SK-N-SH treated with all-trans-retinoic acid at 6 μM for 48 hours (cell line): ENCODE results near the gene FBLIM1.

Experiments
- ATAC-seq: fragments of 200-7000 bp; cut with Tn5 transposase; 3 replicates; pipeline ENCODE4 v1.9.1; 2020; ENCODE audit warnings: mild to moderate bottlenecking, moderate library complexity
- ARNTL ChIP-seq: fragments of 450-650 bp; formaldehyde crosslinking; IDR thresholded peaks from 2 replicates; pipeline ENCODE4 v1.5.0; 2020; ENCODE audit warnings: low read depth, mild to moderate bottlenecking, moderate library complexity, borderline replicate concordance
- BACH2 ChIP-seq: fragments of 250-450 bp; sonication (Bioruptor Pico); IDR thresholded peaks from 2 replicates; pipeline ENCODE4 v1.9.0; 2021; ENCODE audit warnings: mild to moderate bottlenecking, borderline replicate concordance
- CREB5 ChIP-seq: fragments of 250-450 bp; sonication (Bioruptor Pico); IDR thresholded peaks from 2 replicates; pipeline ENCODE4 v1.5.1; 2020; ENCODE audit warnings: low read depth, mild to moderate bottlenecking, moderate library complexity
- CSDC2 ChIP-seq: fragments of 250-450 bp; sonication (Bioruptor Pico); IDR thresholded peaks from 2 replicates; pipeline ENCODE4 v1.5.0; 2020; ENCODE audit warnings: mild to moderate bottlenecking, moderate library complexity
- CSRNP3 ChIP-seq: fragments of 250-450 bp; sonication (Bioruptor Pico); IDR thresholded peaks from 2 replicates; pipeline ENCODE4 v1.5.1; 2021; ENCODE audit warnings: mild to moderate bottlenecking, moderate library complexity
- ESRRG ChIP-seq: fragments of 250-450 bp; sonication (Bioruptor Pico); IDR thresholded peaks from 2 replicates; pipeline ENCODE4 v1.6.1; 2021; ENCODE audit warnings: mild to moderate bottlenecking
- GLIS3 ChIP-seq: fragments of 250-450 bp; sonication (Bioruptor Pico); IDR thresholded peaks from 2 replicates; pipeline ENCODE4 v1.5.0; 2020; ENCODE audit warnings: mild to moderate bottlenecking, moderate library complexity
- ISL1 ChIP-seq: fragments of 250-450 bp; sonication (Bioruptor Pico); IDR thresholded peaks from 2 replicates; pipeline ENCODE4 v2.1.2; 2022; ENCODE audit warnings: mild to moderate bottlenecking, moderate library complexity
- OSR1 ChIP-seq: fragments of 250-450 bp; sonication (Bioruptor Pico); IDR thresholded peaks from 2 replicates; pipeline ENCODE4 v1.8.0; 2022; ENCODE audit warnings: moderate library complexity, mild to moderate bottlenecking, inconsistent platforms
- PATZ1 ChIP-seq: fragments of 250-450 bp; sonication (Bioruptor Pico); IDR thresholded peaks from 2 replicates; pipeline ENCODE4 v1.8.0; 2020; ENCODE audit warnings: mild to moderate bottlenecking, moderate library complexity, borderline replicate concordance
- POU6F1 ChIP-seq: fragments of 250-450 bp; sonication (Bioruptor Pico); IDR thresholded peaks from 2 replicates; pipeline ENCODE4 v1.8.0; 2021; ENCODE audit warnings: low read depth, mild to moderate bottlenecking, moderate library complexity, borderline replicate concordance
- PPARA ChIP-seq: fragments of 250-450 bp; sonication (Bioruptor Pico); IDR thresholded peaks from 2 replicates; pipeline ENCODE4 v1.5.0; 2020; ENCODE audit warnings: mild to moderate bottlenecking, borderline replicate concordance
- RARB ChIP-seq: fragments of 250-450 bp; sonication (Bioruptor Pico); IDR thresholded peaks from 2 replicates; pipeline ENCODE4 v1.8.0; 2021; ENCODE audit warnings: mild to moderate bottlenecking, moderate library complexity
- SNAI2 ChIP-seq: fragments of 250-450 bp; sonication (Bioruptor Pico); IDR thresholded peaks from 2 replicates; pipeline ENCODE4 v1.5.0; 2020; ENCODE audit warnings: mild to moderate bottlenecking, moderate library complexity
- TCF4 ChIP-seq: fragments of 250-450 bp; sonication (Bioruptor Pico); IDR thresholded peaks from 2 replicates; pipeline ENCODE4 v1.8.0; 2021; ENCODE audit warnings: mild to moderate bottlenecking, moderate library complexity, borderline replicate concordance
- TOX ChIP-seq: fragments of 250-450 bp; sonication (Bioruptor Pico); IDR thresholded peaks from 2 replicates; pipeline ENCODE4 v1.8.0; 2021; ENCODE audit warnings: mild to moderate bottlenecking, moderate library complexity, borderline replicate concordance
- TSHZ2 ChIP-seq: fragments of 250-450 bp; sonication (Bioruptor Pico); IDR thresholded peaks from 2 replicates; pipeline ENCODE4 v1.5.0; 2020; ENCODE audit warnings: mild to moderate bottlenecking, moderate library complexity
- ZC3H10 ChIP-seq: fragments of 250-450 bp; sonication (Bioruptor Pico); IDR thresholded peaks from 2 replicates; pipeline ENCODE4 v1.5.1; 2021; ENCODE audit warnings: mild to moderate bottlenecking, moderate library complexity
- ZFP3 ChIP-seq: fragments of 250-450 bp; sonication (Bioruptor Pico); IDR thresholded peaks from 2 replicates; pipeline ENCODE4 v1.5.0; 2020; ENCODE audit warnings: mild to moderate bottlenecking, moderate library complexity
- ZFP30 ChIP-seq: fragments of 450-650 bp; formaldehyde crosslinking; IDR thresholded peaks from 2 replicates; pipeline ENCODE4 v1.5.0; 2022; ENCODE audit warnings: mild to moderate bottlenecking, moderate library complexity
- ZNF70 ChIP-seq: fragments of 450-650 bp; formaldehyde crosslinking; IDR thresholded peaks from 2 replicates; pipeline ENCODE4 v1.5.0; 2020; ENCODE audit warnings: mild to moderate bottlenecking, moderate library complexity
- ZNF8 ChIP-seq: fragments of 450-650 bp; formaldehyde crosslinking; IDR thresholded peaks from 2 replicates; pipeline ENCODE4 v1.5.0; 2020; ENCODE audit warnings: mild to moderate bottlenecking, moderate library complexity

Gene FBLIM1

GRCh38 chr1:15833842-15834405 lies 75.3 kb downstream of the FBLIM1 start:
- ATAC-seq, result no peak
- TF ChIP-seq ZNF70 (CRISPR knock-in tag), result no peak
- no peak for TF ChIP-seq ARNTL (CRISPR knock-in tag)
- no peak for TF ChIP-seq ZNF8 (CRISPR knock-in tag)
- TF ChIP-seq PPARA (CRISPR knock-in tag), result no peak
- TF ChIP-seq GLIS3, result no peak
- TF ChIP-seq ESRRG, result no peak
- no peak for TF ChIP-seq TOX (CRISPR knock-in tag)
- TF ChIP-seq SNAI2, result no peak
- TF ChIP-seq PATZ1 (CRISPR knock-in tag), result no peak
- no peak for TF ChIP-seq ZFP3 (CRISPR knock-in tag)
- TF ChIP-seq ZC3H10, result no peak
- no peak for TF ChIP-seq CSDC2 (CRISPR knock-in tag)
- no peak for TF ChIP-seq BACH2 (CRISPR knock-in tag)
- no peak for TF ChIP-seq RARB (CRISPR knock-in tag)
- TF ChIP-seq OSR1 (CRISPR knock-in tag), result no peak
- TF ChIP-seq CREB5 (CRISPR knock-in tag), result no peak
- no peak for TF ChIP-seq POU6F1 (CRISPR knock-in tag)
- no peak for TF ChIP-seq TSHZ2 (CRISPR knock-in tag)

GRCh38 chr1:15834406-15835204 lies 76.0 kb downstream of the FBLIM1 start:
- ATAC-seq, result peak; percentile 81
- TF ChIP-seq GLIS3 (no peak), PPARA (CRISPR knock-in tag) (0 out of 2 replicates have a peak, but pooled peaks have one; percentile 52), TCF4 (CRISPR knock-in tag) (0 out of 2 replicates have a peak, but pooled peaks have one; percentile 27), ZNF70 (CRISPR knock-in tag) (no peak), ZNF8 (CRISPR knock-in tag) (0 out of 2 replicates have a peak, but pooled peaks have one; percentile 13), ISL1 (CRISPR knock-in tag) (no peak), ZFP30 (CRISPR knock-in tag) (peak; percentile 8; the same call in 1 of the 2 replicates), ZFP3 (CRISPR knock-in tag) (no peak; the same call in 1 of the 2 replicates), ARNTL (CRISPR knock-in tag) (no peak), CSRNP3 (CRISPR knock-in tag) (no peak), CREB5 (CRISPR knock-in tag) (no peak), POU6F1 (CRISPR knock-in tag) (no peak), SNAI2 (peak; percentile 98), ZC3H10 (no peak), TSHZ2 (CRISPR knock-in tag) (peak; percentile 89), TOX (CRISPR knock-in tag) (no peak)
